Neural cell (in vitro differentiated cells): ENCODE results near the gene COMP. TPM values are rescaled to one million over a fixed set of nuclear protein-coding genes. Genes with fewer than 3 reads are reported as not detected.
"Not testable (repeated sequence)": the region's sequence is repeated elsewhere in the genome, so short reads cannot be mapped to it uniquely, and the experiment has no call there.

ENCODE experiments used
- H2AFZ ChIP-seq: fragments of 200-600, 300-800 bp; sonication (generic), shearing (Covaris generic); 2 replicates; pipeline ENCODE4 v1.6.0; 2014; ENCODE audit warnings: low read depth, mild to moderate bottlenecking, antibody characterized with exemption, low read length, moderate library complexity
- H3F3A ChIP-seq: fragments of 200-600 bp; shearing (Covaris generic); 2 replicates; pipeline ENCODE4 v1.6.1; 2016; ENCODE audit warnings: mild to moderate bottlenecking, moderate library complexity, mixed read lengths, antibody characterized with exemption, low read length; ENCODE audit not compliant: insufficient read depth, poor library complexity, severe bottlenecking
- H3K27ac ChIP-seq: fragments of 200-600, 300-800 bp; sonication (generic), shearing (Covaris generic); 2 replicates; pipeline ENCODE4 v1.5.1; 2014; ENCODE audit warnings: mild to moderate bottlenecking, low read length, moderate library complexity
- H3K27me3 ChIP-seq: fragments of 300-800, 200-600 bp; sonication (generic), shearing (Covaris generic); 2 replicates; pipeline ENCODE4 v1.6.0; 2014; ENCODE audit warnings: mild to moderate bottlenecking, low read depth, low read length, moderate library complexity; ENCODE audit not compliant: insufficient read depth
- H3K36me3 ChIP-seq: fragments of 300-800, 200-600 bp; sonication (generic), shearing (Covaris generic); 2 replicates; pipeline ENCODE4 v1.5.1; 2014; ENCODE audit warnings: mild to moderate bottlenecking, antibody characterized with exemption, low read length, moderate library complexity; ENCODE audit not compliant: insufficient read depth
- H3K4me2 ChIP-seq: fragments of 300-800, 200-600 bp; sonication (generic), shearing (Covaris generic); 2 replicates; pipeline ENCODE4 v1.6.0; 2014; ENCODE audit warnings: mild to moderate bottlenecking, low read length
- H3K4me3 ChIP-seq: fragments of 300-800, 200-600 bp; sonication (generic), shearing (Covaris generic); 2 replicates; pipeline ENCODE4 v1.5.1; 2014; ENCODE audit warnings: mild to moderate bottlenecking, low read length, moderate library complexity
- H3K79me2 ChIP-seq: fragments of 200-600 bp; shearing (Covaris generic); replicated peaks from 2 replicates; pipeline ENCODE4 v1.6.0; 2014; ENCODE audit warnings: mild to moderate bottlenecking, low read length, moderate library complexity; ENCODE audit not compliant: insufficient read depth
- H3K9ac ChIP-seq: fragments of 300-800, 200-600 bp; sonication (generic), shearing (Covaris generic); 2 replicates; pipeline ENCODE4 v1.6.1; 2016; ENCODE audit warnings: mild to moderate bottlenecking, low read length, mixed read lengths
- H3K9me2 ChIP-seq: fragments of 200-600 bp; shearing (Covaris generic); 2 replicates; pipeline ENCODE4 v1.6.1; 2016; ENCODE audit warnings: mild to moderate bottlenecking, low read length, mixed read lengths; ENCODE audit not compliant: insufficient read depth
- H3K9me3 ChIP-seq: fragments of 200-600, 300-800 bp; sonication (generic), shearing (Covaris generic); 2 replicates; pipeline ENCODE4 v1.6.1; 2016; ENCODE audit warnings: mild to moderate bottlenecking, mixed run types, low read length, moderate library complexity, mixed read lengths
- H4K20me1 ChIP-seq: fragments of 200-600 bp; shearing (Covaris generic); 2 replicates; pipeline ENCODE4 v1.6.1; 2016; ENCODE audit warnings: mild to moderate bottlenecking, mixed run types; ENCODE audit not compliant: insufficient read depth
- EP300 ChIP-seq: fragments of 450-650 bp; conservative IDR thresholded peaks from 2 replicates; pipeline ENCODE4 v1.6.1; 2014; ENCODE audit warnings: antibody characterized with exemption, mild to moderate bottlenecking, moderate library complexity; ENCODE audit not compliant: poor library complexity, severe bottlenecking
- EZH2 ChIP-seq: fragments of 200-600, 300-800 bp; shearing (Covaris generic), sonication (generic); IDR thresholded peaks from 2 replicates; pipeline ENCODE4 v1.6.1; 2014; ENCODE audit warnings: antibody characterized with exemption, low read length, borderline replicate concordance, mild to moderate bottlenecking; ENCODE audit not compliant: insufficient read depth, poor library complexity, severe bottlenecking
- MXI1 ChIP-seq: fragments of 450-650 bp; conservative IDR thresholded peaks from 2 replicates; pipeline ENCODE4 v1.6.1; 2014; ENCODE audit warnings: antibody characterized with exemption, mild to moderate bottlenecking; ENCODE audit not compliant: poor library complexity, severe bottlenecking
- POLR2AphosphoS5 ChIP-seq: IDR thresholded peaks from 2 replicates; pipeline ENCODE4 v1.6.1; 2012
- RAD21 ChIP-seq: fragments of 450-650 bp; conservative IDR thresholded peaks from 2 replicates; pipeline ENCODE4 v1.6.1; 2014; ENCODE audit warnings: antibody characterized with exemption, mild to moderate bottlenecking, moderate library complexity
- REST ChIP-seq: IDR thresholded peaks from 2 replicates; pipeline ENCODE4 v1.6.1; 2012; ENCODE audit warnings: borderline replicate concordance
- SMC3 ChIP-seq: fragments of 450-650 bp; conservative IDR thresholded peaks from 2 replicates; pipeline ENCODE4 v1.6.1; 2014; ENCODE audit warnings: antibody characterized with exemption, mild to moderate bottlenecking, moderate library complexity; ENCODE audit not compliant: poor library complexity
- TAF1 ChIP-seq: IDR thresholded peaks from 2 replicates; pipeline ENCODE4 v1.6.1; 2012; ENCODE audit warnings: low read depth
- polyA plus RNA-seq: library from polyadenylated mRNA; depleted of rRNA; stranded (reverse); fragments of >200 nt; gene quantifications from 2 replicates; pipeline ENCODE4 v1.2.3, GENCODE V29; 2014
- TF ChIP-seq, protein P1 (sequence below): fragments of 450-650 bp; IDR thresholded peaks from 2 replicates; pipeline ENCODE4 v1.5.1; 2014; ENCODE audit warnings: antibody characterized with exemption, mild to moderate bottlenecking, moderate library complexity; ENCODE audit not compliant: poor library complexity, severe bottlenecking

COMP gene
- polyA plus RNA-seq, 1 donor from 2014 or later = not detected

- Histone ChIP-seq H3K36me3 (no peaks in the 10 kb centered on the region), H3K4me3 (no peak overlapping the region), H3K4me2 (no peak overlapping the region), H3F3A (no peaks in the 10 kb centered on the region), H3K9me2 (no peaks in the 10 kb centered on the region), H3K9ac (no peak overlapping the region), H4K20me1 (no peaks in the 10 kb centered on the region), H3K79me2 (no peaks in the 10 kb centered on the region), H2AFZ (no peak overlapping the region), H3K27me3 (no peaks in the 10 kb centered on the region), H3K9me3 (no peaks in the 10 kb centered on the region), H3K27ac (no peak overlapping the region)
- TF ChIP-seq EZH2 (no peak), SMC3 (no peak), REST (no peak), TAF1 (no peak), POLR2AphosphoS5 (no peak), RAD21 (no peak), MXI1 (no peak), EP300 (no peak)
- TF ChIP-seq, protein P1, sequence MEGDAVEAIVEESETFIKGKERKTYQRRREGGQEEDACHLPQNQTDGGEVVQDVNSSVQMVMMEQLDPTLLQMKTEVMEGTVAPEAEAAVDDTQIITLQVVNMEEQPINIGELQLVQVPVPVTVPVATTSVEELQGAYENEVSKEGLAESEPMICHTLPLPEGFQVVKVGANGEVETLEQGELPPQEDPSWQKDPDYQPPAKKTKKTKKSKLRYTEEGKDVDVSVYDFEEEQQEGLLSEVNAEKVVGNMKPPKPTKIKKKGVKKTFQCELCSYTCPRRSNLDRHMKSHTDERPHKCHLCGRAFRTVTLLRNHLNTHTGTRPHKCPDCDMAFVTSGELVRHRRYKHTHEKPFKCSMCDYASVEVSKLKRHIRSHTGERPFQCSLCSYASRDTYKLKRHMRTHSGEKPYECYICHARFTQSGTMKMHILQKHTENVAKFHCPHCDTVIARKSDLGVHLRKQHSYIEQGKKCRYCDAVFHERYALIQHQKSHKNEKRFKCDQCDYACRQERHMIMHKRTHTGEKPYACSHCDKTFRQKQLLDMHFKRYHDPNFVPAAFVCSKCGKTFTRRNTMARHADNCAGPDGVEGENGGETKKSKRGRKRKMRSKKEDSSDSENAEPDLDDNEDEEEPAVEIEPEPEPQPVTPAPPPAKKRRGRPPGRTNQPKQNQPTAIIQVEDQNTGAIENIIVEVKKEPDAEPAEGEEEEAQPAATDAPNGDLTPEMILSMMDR = no peak
Measured at GRCh38 chr19:18815673-18816072, 24.6 kb upstream of the COMP start.

GRCh38 chr19:18814063-18814462, 23.0 kb upstream of the COMP start:
- Histone ChIP-seq H3K9me2 (no peaks in the 10 kb centered on the region), H3K4me3 (no peak overlapping the region), H3K36me3 (no peaks in the 10 kb centered on the region), H2AFZ (no peak overlapping the region), H3K9ac (no peak overlapping the region), H3K27me3 (no peaks in the 10 kb centered on the region), H3K9me3 (no peaks in the 10 kb centered on the region), H3K4me2 (no peak overlapping the region), H3K79me2 (no peaks in the 10 kb centered on the region), H3K27ac (no peak overlapping the region), H3F3A (no peaks in the 10 kb centered on the region), H4K20me1 (no peaks in the 10 kb centered on the region)
- TF ChIP-seq SMC3 (no peak), EZH2 (no peak), RAD21 (no peak), TAF1 (no peak), MXI1 (no peak), POLR2AphosphoS5 (no peak), EP300 (no peak), REST (no peak)
- TF ChIP-seq, protein P1 = no peak

DNA sequence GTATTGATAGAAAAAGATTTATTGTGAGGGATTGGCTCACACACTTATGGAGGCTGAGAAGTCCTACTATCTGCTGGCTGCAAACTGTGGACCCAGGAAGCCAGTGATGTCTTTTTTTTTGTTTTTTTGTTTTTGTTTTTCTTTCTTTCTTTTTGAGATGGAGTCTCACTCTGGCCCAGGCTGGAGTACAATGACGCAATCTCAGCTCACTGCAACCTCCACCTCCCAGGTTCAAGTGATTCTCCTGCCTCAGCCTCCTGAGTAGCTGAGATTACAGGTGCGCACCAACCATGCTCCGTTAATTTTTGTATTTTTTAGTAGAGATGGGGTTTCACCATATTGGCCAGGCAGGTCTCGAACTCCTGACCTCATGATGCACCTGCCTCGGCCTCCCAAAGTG, 20.5 kb upstream of the COMP start:
- not testable (repeated sequence) for H3K36me3 ChIP-seq, H3K27me3 ChIP-seq, H3K9ac ChIP-seq, H3K79me2 ChIP-seq, H2AFZ ChIP-seq, H3K4me2 ChIP-seq, H4K20me1 ChIP-seq, H3K4me3 ChIP-seq, H3F3A ChIP-seq, H3K9me2 ChIP-seq, H3K27ac ChIP-seq, H3K9me3 ChIP-seq
